ENCODE data around the gene RIMS3. TPM values are rescaled to one million over a fixed set of nuclear protein-coding genes. Genes with fewer than 3 reads are reported as not detected.
A peak's percentile ranks its signal among the peaks of the same experiment; 100 is the strongest.

RIMS3 gene
- total RNA-seq, 1 experiment from 2014 or later, result 13.7 TPM

GRCh38 chr1:40620150-40620549, 45.3 kb downstream of the RIMS3 start:
- TF ChIP-seq, protein P1, sequence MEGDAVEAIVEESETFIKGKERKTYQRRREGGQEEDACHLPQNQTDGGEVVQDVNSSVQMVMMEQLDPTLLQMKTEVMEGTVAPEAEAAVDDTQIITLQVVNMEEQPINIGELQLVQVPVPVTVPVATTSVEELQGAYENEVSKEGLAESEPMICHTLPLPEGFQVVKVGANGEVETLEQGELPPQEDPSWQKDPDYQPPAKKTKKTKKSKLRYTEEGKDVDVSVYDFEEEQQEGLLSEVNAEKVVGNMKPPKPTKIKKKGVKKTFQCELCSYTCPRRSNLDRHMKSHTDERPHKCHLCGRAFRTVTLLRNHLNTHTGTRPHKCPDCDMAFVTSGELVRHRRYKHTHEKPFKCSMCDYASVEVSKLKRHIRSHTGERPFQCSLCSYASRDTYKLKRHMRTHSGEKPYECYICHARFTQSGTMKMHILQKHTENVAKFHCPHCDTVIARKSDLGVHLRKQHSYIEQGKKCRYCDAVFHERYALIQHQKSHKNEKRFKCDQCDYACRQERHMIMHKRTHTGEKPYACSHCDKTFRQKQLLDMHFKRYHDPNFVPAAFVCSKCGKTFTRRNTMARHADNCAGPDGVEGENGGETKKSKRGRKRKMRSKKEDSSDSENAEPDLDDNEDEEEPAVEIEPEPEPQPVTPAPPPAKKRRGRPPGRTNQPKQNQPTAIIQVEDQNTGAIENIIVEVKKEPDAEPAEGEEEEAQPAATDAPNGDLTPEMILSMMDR (conservative IDR thresholded peaks at IDR 0.05), result no peak
- no peak overlapping the region for H2BK20ac ChIP-seq (ENCODE audit: low read depth, low read length, poor library complexity, severe bottlenecking)
- H2BK5ac ChIP-seq (ENCODE audit: insufficient read length, low read length), result no peak overlapping the region
- no peak overlapping the region for H2BK120ac ChIP-seq (ENCODE audit: low read depth, low read length, poor library complexity, severe bottlenecking)
- H2BK15ac ChIP-seq (ENCODE audit: low read depth, low read length), result no peak overlapping the region
- H4K20me1 ChIP-seq (ENCODE audit: control insufficient read depth, insufficient read depth, insufficient read length), result no peaks in the 10 kb centered on the region
- H3T11ph ChIP-seq (ENCODE audit: low read length), result no peak overlapping the region
- H3K27me3 Mint-ChIP-seq (ENCODE audit: low read depth), result no peaks in the 10 kb centered on the region; the same call in 1 of the 2 replicates
- no peak overlapping the region for H3K23ac ChIP-seq (ENCODE audit: insufficient read length, low read depth, low read length)
- H3K4ac ChIP-seq (ENCODE audit: low read depth, low read length), result no peak overlapping the region
- no peak overlapping the region for H2AFZ ChIP-seq (ENCODE audit: low read length)
- no peak overlapping the region for H3K14ac ChIP-seq (ENCODE audit: insufficient read depth, low read length)
- no peak overlapping the region for H3K4me3 Mint-ChIP-seq
- H3K9me3 ChIP-seq (ENCODE audit: control insufficient read depth, low read depth, low read length), result no peaks in the 10 kb centered on the region
- no peaks in the 10 kb centered on the region for H3K23me2 ChIP-seq (ENCODE audit: insufficient read length, low read depth, low read length, poor library complexity, severe bottlenecking)
- H3K4me2 ChIP-seq (ENCODE audit: insufficient read depth, insufficient read length, low read length), result no peak overlapping the region
- no peak overlapping the region for H3K27ac Mint-ChIP-seq
- H4K8ac ChIP-seq (replicated peaks; ENCODE audit: insufficient read length, low read depth, low read length), result no peak overlapping the region
- no peak overlapping the region for H2AK5ac ChIP-seq (ENCODE audit: insufficient read length, low read length)
- peak; percentile 11 for DNase-seq
- no peaks in the 10 kb centered on the region for H3K79me1 ChIP-seq (ENCODE audit: insufficient read depth, low read depth, low read length, poor library complexity, severe bottlenecking)
- WGBS (ENCODE audit: extremely low coverage, insufficient read length, low lambda C conversion rate), result no CpG with 5 or more reads among the region's 5 CpGs
- H4K5ac ChIP-seq (ENCODE audit: insufficient read length, low read depth, low read length), result no peak overlapping the region
- no peaks in the 10 kb centered on the region for H3K4me1 ChIP-seq (ENCODE audit: insufficient read depth, low read length)
- H3K4me1 Mint-ChIP-seq, result no peaks in the 10 kb centered on the region
- no peaks in the 10 kb centered on the region for H3K79me2 ChIP-seq (ENCODE audit: insufficient read depth, low read length)
- H3K9me3 Mint-ChIP-seq, result peaks cover 0 to 3% of the 10 kb centered on the region in 2 experiments; a peak in 1 of 5 replicates
- no peak overlapping the region for H3K9ac ChIP-seq (ENCODE audit: extremely low read depth, insufficient read length, low read length)
- no peak overlapping the region for H3K18ac ChIP-seq (ENCODE audit: insufficient read length, low read depth, low read length)
- H3K27me3 ChIP-seq (ENCODE audit: insufficient read depth, low read length), result no peaks in the 10 kb centered on the region
- H2BK12ac ChIP-seq (ENCODE audit: insufficient read length, low read depth, low read length), result no peak overlapping the region
- H3K27ac ChIP-seq (ENCODE audit: insufficient read length, low read depth, low read length), result no peak overlapping the region
- H3K36me3 Mint-ChIP-seq (ENCODE audit: insufficient read depth in 1 of 3, low read depth in 3 of 3), result no peaks in the 10 kb centered on the region
- no peak overlapping the region for H3K56ac ChIP-seq (ENCODE audit: insufficient read length, low read depth, low read length)
- H4K91ac ChIP-seq (ENCODE audit: insufficient read length, low read depth, low read length), result no peak overlapping the region
